ENCODE measurements around the gene CCN5.

Gene CCN5

GRCh38 chr20:44746367-44747165, 31.4 kb downstream of the CCN5 start:
- TF ChIP-seq CTCF (IDR thresholded peaks at IDR 0.05): no peak
- no peaks in the 10 kb centered on the region for H3K36me3 ChIP-seq
- peaks cover 0 to 21% of the 10 kb centered on the region in 2 donors for H3K27me3 ChIP-seq
- H3K4me1 ChIP-seq: peaks cover 0 to 65% (median 38%) of the 10 kb centered on the region in 4 donors
- no peaks in the 10 kb centered on the region for H3K9me3 ChIP-seq
- intact Hi-C loops (cut with DNase I; ENCODE audit: low total_unique reads): loop anchor here (5.0 to 10.0 kb wide), 2 partner anchors 121 to 362 kb away; no protein-coding TSS in a partner anchor
- H3K4me3 ChIP-seq: peak overlapping the region; percentile 66 to 89
- no peak for DNase-seq
- peak overlapping the region; percentile 75 to 86 for H3K27ac ChIP-seq

GRCh38 chr20:44747166-44748004, 32.2 kb downstream of the CCN5 start:
- peak; percentile 70 to 74 for TF ChIP-seq CTCF (IDR thresholded peaks at IDR 0.05)
- Histone ChIP-seq H3K4me3 (peak overlapping the region; percentile 66 to 89), H3K36me3 (no peaks in the 10 kb centered on the region), H3K27me3 (peaks cover 0 to 28% of the 10 kb centered on the region in 2 donors), H3K27ac (peak overlapping the region; percentile 75 to 86), H3K4me1 (peaks cover 0 to 56% (median 36%) of the 10 kb centered on the region in 4 donors), H3K9me3 (no peaks in the 10 kb centered on the region)
- peak; percentile 86 to 90 for DNase-seq
- intact Hi-C loops (cut with DNase I; ENCODE audit: low total_unique reads): loop anchor here (5.0 to 10.0 kb wide), 2 partner anchors 120 to 363 kb away; no protein-coding TSS in a partner anchor

GRCh38 chr20:44748005-44748370, 32.8 kb downstream of the CCN5 start:
- no peak overlapping the region for H3K27ac ChIP-seq
- DNase-seq: no peak
- no peak for TF ChIP-seq CTCF (IDR thresholded peaks at IDR 0.05)
- peaks cover 0 to 28% of the 10 kb centered on the region in 2 donors for H3K27me3 ChIP-seq
- peak overlapping the region; percentile 66 to 89 for H3K4me3 ChIP-seq
- H3K4me1 ChIP-seq: peaks cover 0 to 50% (median 30%) of the 10 kb centered on the region in 4 donors
- intact Hi-C loops (cut with DNase I; ENCODE audit: low total_unique reads): loop anchor here (5.0 to 10.0 kb wide), 2 partner anchors 119 to 363 kb away; no protein-coding TSS in a partner anchor
- no peaks in the 10 kb centered on the region for H3K9me3 ChIP-seq
- H3K36me3 ChIP-seq: no peaks in the 10 kb centered on the region

GRCh38 chr20:44750081-44750805, 35.1 kb downstream of the CCN5 start:
- Histone ChIP-seq H3K27me3 (peaks cover 0 to 47% of the 10 kb centered on the region in 2 donors), H3K4me3 (no peak overlapping the region), H3K4me1 (peaks cover 0 to 40% (median 27%) of the 10 kb centered on the region in 4 donors), H3K27ac (no peak overlapping the region), H3K36me3 (no peaks in the 10 kb centered on the region), H3K9me3 (no peaks in the 10 kb centered on the region)
- peak in 1 of 2 donors; percentile 72 for DNase-seq
- peak; percentile 5 to 19 for TF ChIP-seq CTCF (IDR thresholded peaks at IDR 0.05)
- intact Hi-C loops (cut with DNase I; ENCODE audit: low total_unique reads): loop anchor here (10.0 kb wide), 1 partner anchor 205 kb away; no protein-coding TSS in a partner anchor

Data from tibial artery (tissue), 4 donors.